Measurements from ENCODE around the gene PET117. TPM values are rescaled to one million over a fixed set of nuclear protein-coding genes. Genes with fewer than 3 reads are reported as not detected.

PET117 gene
- total RNA-seq, 1 experiment from 2014 or later, result 25.0 TPM

DNA sequence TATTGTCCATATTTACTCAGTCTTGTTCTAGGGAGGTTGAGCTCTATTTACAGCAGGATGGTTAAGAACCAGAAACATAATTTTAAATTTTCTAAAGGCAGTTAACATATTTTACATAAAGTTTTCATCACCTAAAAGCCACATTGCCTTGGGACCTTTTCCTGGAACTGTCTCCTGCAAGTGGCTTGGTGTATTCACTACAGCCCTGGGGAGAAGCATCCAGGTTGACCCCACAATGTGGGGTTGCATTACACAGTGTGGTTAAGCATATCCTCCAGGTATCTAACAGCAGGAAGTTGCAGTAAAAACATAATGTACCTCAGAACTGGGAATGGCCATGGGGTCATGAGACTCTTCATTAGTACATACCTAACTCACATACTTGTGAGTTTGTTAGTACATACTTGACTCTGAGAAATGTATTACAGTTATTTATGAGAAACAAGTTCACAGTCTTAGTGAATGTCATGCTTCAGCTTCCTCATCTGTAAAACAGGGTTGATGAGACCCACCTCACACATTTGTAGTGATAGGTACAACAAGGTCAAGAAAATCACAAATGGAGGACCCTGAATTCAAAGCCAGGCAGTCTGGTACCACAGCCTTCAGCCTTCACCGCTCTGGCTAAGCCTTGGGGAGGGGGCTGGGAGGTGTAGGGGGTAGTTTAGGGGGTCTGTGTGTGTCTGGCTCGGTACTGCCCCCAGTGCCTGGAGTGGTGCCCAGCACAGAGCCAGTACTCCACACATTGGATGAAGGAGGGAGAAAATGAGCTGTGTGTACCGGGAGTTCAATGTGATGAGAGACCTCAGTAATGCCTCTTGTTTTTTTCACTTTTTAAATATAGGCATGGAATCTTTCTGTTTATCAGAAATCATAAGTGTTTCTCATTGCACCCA is 52.9 kb downstream of the PET117 start:
- Histone ChIP-seq H3K79me2 (ENCODE audit: insufficient read depth, low read length) (no peaks in the 10 kb centered on the region), H4K5ac (ENCODE audit: insufficient read length, low read depth, low read length) (no peak overlapping the region), H3K18ac (ENCODE audit: insufficient read length, low read depth, low read length) (no peak overlapping the region), H3K27ac (ENCODE audit: insufficient read length, low read depth, low read length) (no peak overlapping the region), H2BK120ac (ENCODE audit: low read depth, low read length, poor library complexity, severe bottlenecking) (no peak overlapping the region), H3K56ac (ENCODE audit: insufficient read length, low read depth, low read length) (no peak overlapping the region), H2BK5ac (ENCODE audit: insufficient read length, low read length) (no peak overlapping the region), H3K23me2 (ENCODE audit: insufficient read length, low read depth, low read length, poor library complexity, severe bottlenecking) (no peaks in the 10 kb centered on the region), H3K4me2 (ENCODE audit: insufficient read depth, insufficient read length, low read length) (no peak overlapping the region), H3T11ph (ENCODE audit: low read length) (no peak overlapping the region), H3K23ac (ENCODE audit: insufficient read length, low read depth, low read length) (no peak overlapping the region), H2AFZ (ENCODE audit: low read length) (no peak overlapping the region), H2BK15ac (ENCODE audit: low read depth, low read length) (no peak overlapping the region), H3K4me1 (ENCODE audit: insufficient read depth, low read length) (no peaks in the 10 kb centered on the region), H2BK12ac (ENCODE audit: insufficient read length, low read depth, low read length) (no peak overlapping the region), H3K79me1 (ENCODE audit: insufficient read depth, low read depth, low read length, poor library complexity, severe bottlenecking) (no peaks in the 10 kb centered on the region), H3K27me3 (ENCODE audit: insufficient read depth, low read length) (no peaks in the 10 kb centered on the region), H3K9me3 (ENCODE audit: control insufficient read depth, low read depth, low read length) (no peaks in the 10 kb centered on the region), H4K20me1 (ENCODE audit: control insufficient read depth, insufficient read depth, insufficient read length) (no peaks in the 10 kb centered on the region), H2AK5ac (ENCODE audit: insufficient read length, low read length) (no peak overlapping the region), H2BK20ac (ENCODE audit: low read depth, low read length, poor library complexity, severe bottlenecking) (no peak overlapping the region), H4K91ac (ENCODE audit: insufficient read length, low read depth, low read length) (no peak overlapping the region), H4K8ac (replicated peaks; ENCODE audit: insufficient read length, low read depth, low read length) (no peak overlapping the region), H3K9ac (ENCODE audit: extremely low read depth, insufficient read length, low read length) (no peak overlapping the region), H3K14ac (ENCODE audit: insufficient read depth, low read length) (no peak overlapping the region), H3K4ac (ENCODE audit: low read depth, low read length) (no peak overlapping the region)
- H3K27me3 Mint-ChIP-seq (ENCODE audit: low read depth), result no peaks in the 10 kb centered on the region
- peaks cover 4 to 6% of the 10 kb centered on the region in 2 experiments; a peak in 2 of 5 replicates for H3K9me3 Mint-ChIP-seq
- no peak for DNase-seq
- TF ChIP-seq, protein P1, sequence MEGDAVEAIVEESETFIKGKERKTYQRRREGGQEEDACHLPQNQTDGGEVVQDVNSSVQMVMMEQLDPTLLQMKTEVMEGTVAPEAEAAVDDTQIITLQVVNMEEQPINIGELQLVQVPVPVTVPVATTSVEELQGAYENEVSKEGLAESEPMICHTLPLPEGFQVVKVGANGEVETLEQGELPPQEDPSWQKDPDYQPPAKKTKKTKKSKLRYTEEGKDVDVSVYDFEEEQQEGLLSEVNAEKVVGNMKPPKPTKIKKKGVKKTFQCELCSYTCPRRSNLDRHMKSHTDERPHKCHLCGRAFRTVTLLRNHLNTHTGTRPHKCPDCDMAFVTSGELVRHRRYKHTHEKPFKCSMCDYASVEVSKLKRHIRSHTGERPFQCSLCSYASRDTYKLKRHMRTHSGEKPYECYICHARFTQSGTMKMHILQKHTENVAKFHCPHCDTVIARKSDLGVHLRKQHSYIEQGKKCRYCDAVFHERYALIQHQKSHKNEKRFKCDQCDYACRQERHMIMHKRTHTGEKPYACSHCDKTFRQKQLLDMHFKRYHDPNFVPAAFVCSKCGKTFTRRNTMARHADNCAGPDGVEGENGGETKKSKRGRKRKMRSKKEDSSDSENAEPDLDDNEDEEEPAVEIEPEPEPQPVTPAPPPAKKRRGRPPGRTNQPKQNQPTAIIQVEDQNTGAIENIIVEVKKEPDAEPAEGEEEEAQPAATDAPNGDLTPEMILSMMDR (conservative IDR thresholded peaks at IDR 0.05), result peak; percentile 59
- peaks cover 9 to 32% (median 15%) of the 10 kb centered on the region in 3 experiments for H3K36me3 Mint-ChIP-seq (ENCODE audit: insufficient read depth in 1 of 3, low read depth in 3 of 3)
- no peak overlapping the region for H3K4me3 Mint-ChIP-seq
- H3K27ac Mint-ChIP-seq, result peak overlapping the region in 1 of 3 experiments; percentile 57; a peak in 1 of 7 replicates
- H3K4me1 Mint-ChIP-seq, result no peaks in the 10 kb centered on the region; a peak in 1 of 4 replicates
- no CpG with 5 or more reads among the region's 3 CpGs for WGBS (ENCODE audit: extremely low coverage, insufficient read length, low lambda C conversion rate)
